Prostate gland (tissue), 2 donors: ENCODE results near the gene FOXB2.

Experiments
- CTCF ChIP-seq, 4 experiments: fragments of 200-600 bp in 2 of 4; fragments of 450-650 bp in 2 of 4; sonication (generic) in 2 of 4; IDR thresholded peaks; 1 replicate in 3 of 4; 2 replicates in 1 of 4; pipeline ENCODE4 v1.5.1; 2016 to 2019; ENCODE audit warnings: antibody characterized with exemption in 4 of 4, mild to moderate bottlenecking in 2 of 4, moderate library complexity in 2 of 4
- POLR2AphosphoS5 ChIP-seq: sonication (generic); formaldehyde crosslinking; IDR thresholded peaks from one replicate; pipeline ENCODE4 v1.6.1; 2017; ENCODE audit warnings: antibody characterized with exemption

GRCh38 chr9:77016526-77017504 lies 2.6 kb upstream of the FOXB2 start:
- no peak for TF ChIP-seq CTCF (IDR thresholded peaks at IDR 0.05)
- TF ChIP-seq POLR2AphosphoS5: no peak
